Measurements from ENCODE around the gene ELP1.
"Not testable (repeated sequence)": the region's sequence is repeated elsewhere in the genome, so short reads cannot be mapped to it uniquely, and the experiment has no call there.

The ELP1 gene, protein sequence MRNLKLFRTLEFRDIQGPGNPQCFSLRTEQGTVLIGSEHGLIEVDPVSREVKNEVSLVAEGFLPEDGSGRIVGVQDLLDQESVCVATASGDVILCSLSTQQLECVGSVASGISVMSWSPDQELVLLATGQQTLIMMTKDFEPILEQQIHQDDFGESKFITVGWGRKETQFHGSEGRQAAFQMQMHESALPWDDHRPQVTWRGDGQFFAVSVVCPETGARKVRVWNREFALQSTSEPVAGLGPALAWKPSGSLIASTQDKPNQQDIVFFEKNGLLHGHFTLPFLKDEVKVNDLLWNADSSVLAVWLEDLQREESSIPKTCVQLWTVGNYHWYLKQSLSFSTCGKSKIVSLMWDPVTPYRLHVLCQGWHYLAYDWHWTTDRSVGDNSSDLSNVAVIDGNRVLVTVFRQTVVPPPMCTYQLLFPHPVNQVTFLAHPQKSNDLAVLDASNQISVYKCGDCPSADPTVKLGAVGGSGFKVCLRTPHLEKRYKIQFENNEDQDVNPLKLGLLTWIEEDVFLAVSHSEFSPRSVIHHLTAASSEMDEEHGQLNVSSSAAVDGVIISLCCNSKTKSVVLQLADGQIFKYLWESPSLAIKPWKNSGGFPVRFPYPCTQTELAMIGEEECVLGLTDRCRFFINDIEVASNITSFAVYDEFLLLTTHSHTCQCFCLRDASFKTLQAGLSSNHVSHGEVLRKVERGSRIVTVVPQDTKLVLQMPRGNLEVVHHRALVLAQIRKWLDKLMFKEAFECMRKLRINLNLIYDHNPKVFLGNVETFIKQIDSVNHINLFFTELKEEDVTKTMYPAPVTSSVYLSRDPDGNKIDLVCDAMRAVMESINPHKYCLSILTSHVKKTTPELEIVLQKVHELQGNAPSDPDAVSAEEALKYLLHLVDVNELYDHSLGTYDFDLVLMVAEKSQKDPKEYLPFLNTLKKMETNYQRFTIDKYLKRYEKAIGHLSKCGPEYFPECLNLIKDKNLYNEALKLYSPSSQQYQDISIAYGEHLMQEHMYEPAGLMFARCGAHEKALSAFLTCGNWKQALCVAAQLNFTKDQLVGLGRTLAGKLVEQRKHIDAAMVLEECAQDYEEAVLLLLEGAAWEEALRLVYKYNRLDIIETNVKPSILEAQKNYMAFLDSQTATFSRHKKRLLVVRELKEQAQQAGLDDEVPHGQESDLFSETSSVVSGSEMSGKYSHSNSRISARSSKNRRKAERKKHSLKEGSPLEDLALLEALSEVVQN (N-terminal part only)

DNA sequence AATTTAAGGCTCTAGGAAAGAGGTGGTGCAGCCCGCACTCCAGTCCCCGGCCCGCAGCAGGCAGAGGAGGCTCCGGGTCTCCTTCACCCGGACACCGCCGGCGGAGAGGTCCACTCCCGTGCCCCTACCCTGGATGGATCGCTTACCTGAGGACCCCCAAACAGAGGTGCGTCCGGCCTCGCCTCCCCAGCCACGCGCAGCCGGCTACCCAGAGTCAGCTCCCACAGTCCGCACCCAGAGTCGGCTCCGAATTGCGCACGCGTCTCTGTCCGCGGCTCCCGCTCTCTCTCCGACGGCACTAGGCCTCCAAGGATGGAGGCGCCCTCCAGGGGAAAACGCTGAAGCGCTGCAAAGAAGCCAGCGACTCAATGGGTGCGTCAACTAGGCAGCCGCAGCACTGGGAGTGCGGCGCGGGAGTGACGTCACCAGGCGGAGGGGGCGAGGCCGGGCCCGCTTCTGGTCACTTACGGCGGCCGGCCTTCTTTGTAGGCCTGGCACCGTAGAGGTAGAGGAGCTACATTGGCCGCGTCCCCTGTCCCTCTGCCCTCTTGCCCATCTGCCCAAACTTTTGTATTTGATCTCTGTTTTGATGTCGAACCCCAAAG is at the start of gene ELP1:
Gene ELP1, minus strand, starts transcription at position 407 of the 605 bp plus-strand sequence. CDS start 2,978 bp downstream, outside the sequence.
- peak; percentile 82 to 98 (median 95) for DNase-seq
- intact Hi-C loops (cut with DNase I): loop anchor here (10.0 kb wide), 2 partner anchors 81 to 191 kb away; partner anchors contain the start of gene CTNNAL1

DNA sequence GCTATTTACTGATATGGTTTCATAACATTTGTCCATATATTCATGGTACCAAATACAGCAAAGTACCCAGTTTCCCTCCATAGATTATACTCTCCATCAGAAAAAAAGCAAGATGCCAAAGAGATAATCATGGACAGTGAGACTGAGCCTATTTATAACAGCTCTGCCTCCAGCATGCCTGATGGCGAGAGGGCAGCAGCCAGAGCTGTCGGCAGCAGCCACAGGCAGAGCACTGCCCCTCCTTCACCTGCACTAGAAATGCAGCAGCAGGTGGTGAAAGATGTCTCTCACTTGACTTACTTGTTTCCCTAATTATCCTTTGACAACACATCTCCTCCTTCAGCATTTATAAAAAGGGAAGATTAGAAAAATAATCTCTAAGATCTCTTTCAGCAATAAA is 47.0 kb upstream of the ELP1 start:
- intact Hi-C loops (cut with DNase I): no loop called here
- DNase-seq: no peak

DNA sequence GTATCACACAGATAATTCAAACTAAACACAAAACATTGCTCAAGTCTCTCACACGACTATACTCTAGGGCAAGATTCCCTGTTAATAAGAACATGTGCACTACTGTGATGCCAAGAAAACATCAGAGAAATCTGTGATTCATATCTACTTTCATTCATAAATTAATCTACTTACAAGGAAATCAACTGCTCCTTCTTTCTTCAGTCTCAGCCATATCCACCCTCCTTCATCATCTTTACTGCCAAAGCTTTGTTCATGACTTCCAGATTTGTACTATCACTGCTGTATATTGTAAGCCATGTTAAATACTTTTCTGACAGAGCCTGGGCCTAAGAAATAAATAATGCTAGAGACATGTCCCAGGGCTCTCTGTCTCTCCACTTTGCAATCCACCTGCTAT is 44.3 kb upstream of the ELP1 start:
- no peak for DNase-seq
- intact Hi-C loops (cut with DNase I): no loop called here

DNA sequence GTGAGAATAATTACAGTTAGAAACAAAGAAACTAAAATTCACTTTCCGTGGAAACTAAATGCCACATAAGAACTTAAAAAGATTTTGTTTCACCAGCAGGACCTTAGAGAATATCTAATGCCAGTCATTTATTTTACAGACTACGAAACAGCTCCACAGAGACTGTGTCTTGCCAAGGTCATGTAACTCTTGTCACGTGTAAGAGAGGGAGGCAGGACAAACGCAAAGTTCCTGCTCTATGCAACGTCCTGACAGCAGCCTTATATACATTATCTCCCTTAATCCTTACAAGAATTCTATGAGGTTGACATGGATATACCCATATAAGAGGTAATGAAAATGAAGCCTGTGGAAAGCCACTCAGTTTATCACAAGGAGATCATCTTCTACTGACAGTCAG is 40.0 kb upstream of the ELP1 start:
- no peak for DNase-seq
- intact Hi-C loops (cut with DNase I): no loop called here

DNA sequence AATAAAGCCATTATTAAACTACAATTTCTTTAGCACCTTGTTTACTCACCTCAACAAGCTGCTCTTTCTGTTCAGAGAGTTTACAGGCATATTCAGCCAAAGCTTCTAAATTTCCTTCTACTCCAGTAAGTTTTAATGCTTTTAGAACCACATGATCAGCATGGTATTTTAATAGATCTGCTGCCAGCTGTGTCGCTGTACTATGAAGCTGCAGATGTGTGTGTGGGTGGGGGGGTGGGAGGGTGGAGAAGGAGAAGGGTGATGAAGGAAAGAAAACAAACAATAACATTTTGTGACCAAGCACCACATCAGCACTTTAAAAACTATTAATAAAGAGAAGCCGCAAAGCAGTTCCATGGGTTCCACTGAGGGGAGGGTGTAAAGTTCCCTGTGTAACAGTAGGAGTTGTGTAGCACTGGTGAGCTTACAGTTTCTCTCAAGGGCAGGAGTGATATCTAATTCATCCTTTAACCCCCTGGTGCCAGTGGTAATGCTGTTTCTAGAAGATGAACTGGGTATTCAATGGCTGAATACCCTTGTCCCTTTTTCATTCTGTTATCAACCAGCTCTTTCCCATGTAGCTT is 38.8 kb upstream of the ELP1 start:
- intact Hi-C loops (cut with DNase I): no loop called here
- DNase-seq: no peak

DNA sequence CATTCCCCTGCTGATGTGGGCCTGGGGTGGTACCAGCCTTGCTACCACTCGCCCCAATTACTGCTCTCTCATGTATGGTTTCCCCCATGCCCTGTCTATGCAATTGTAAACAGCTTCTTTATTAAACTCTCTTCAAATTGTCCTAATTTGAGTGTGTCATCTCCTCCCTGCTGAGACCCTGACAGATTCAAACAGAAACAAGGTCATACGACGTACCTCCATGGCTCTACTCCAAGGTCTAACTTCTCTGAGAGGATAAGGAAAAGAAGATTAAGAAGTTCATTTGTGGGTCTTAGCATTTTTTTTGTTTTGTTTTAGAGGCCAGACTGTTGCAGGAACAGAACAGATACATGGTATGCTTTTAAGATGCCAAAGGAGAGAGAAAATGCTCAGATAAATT is 38.3 kb upstream of the ELP1 start:
- intact Hi-C loops (cut with DNase I): no loop called here
- DNase-seq: no peak

DNA sequence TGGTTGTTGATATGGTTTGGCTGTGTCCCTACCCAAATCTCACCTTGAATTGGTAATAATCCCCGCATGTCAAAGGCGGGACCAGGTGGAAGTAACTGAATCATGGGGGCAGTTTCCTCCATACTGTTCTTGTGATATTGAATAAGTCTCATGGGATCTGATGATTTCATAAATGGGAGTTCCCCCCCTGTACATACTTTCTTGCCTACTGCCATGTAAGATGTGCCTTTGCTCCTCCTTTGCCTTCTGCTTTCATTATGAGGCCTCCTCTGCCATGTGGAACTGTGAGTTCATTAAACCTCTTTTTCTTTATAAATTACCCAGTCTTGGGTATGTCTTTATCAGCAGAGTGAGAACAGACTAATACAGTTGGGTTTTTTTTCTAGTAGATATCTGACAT is 37.5 kb upstream of the ELP1 start:
- intact Hi-C loops (cut with DNase I); DNase-seq: not testable (repeated sequence)

DNA sequence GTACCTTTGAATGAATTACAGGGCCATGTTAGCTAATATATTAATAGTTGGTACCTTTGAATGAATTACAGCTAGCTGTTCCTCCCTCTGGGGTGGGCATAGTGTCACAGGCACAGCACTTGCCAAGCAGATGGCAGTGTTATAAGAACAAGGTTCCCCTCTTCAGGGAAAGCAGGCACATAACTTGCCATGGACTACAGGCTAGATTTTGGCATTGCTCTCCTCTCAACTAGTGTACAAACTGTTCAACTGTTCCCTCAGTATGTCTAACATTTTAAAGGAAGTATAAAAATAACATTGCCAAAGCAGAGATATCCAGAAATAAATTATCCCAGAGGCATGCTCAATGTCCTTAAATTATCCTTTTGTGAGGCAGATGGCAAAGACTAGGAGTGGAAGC is 34.0 kb upstream of the ELP1 start:
- intact Hi-C loops (cut with DNase I): no loop called here
- DNase-seq: no peak

DNA sequence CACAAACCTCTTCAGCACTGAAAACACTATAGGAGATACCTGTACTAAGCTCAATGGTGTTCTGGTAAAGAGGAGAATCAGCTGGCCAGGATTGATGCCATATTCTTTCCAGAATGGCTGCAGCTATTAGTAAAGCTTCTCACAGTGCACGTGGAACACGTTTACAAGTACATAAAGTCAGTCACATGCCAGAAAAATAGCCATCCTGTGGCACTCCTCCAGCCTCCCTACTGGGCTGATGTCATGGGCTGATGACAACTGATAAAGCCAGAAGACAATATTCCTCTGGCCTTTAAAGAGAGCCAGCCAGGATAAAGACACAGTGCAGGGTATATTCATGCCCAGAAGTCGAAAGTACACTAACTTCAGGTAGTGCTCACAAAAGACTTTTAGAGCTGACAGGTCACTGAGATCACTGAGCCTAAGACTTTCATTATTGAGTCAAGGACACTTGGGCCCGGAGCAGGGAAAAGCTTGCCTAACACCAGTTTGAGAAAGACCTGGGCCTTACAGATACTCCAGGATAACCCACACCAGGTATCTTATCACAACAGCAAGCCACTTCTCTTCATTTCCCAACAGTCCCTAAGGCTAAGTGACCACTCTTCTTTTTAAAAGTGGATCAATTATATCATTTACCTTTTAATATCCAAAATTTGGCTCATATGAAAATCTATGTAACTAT is 29.7 kb upstream of the ELP1 start:
- intact Hi-C loops (cut with DNase I): no loop called here
- DNase-seq: no peak

DNA sequence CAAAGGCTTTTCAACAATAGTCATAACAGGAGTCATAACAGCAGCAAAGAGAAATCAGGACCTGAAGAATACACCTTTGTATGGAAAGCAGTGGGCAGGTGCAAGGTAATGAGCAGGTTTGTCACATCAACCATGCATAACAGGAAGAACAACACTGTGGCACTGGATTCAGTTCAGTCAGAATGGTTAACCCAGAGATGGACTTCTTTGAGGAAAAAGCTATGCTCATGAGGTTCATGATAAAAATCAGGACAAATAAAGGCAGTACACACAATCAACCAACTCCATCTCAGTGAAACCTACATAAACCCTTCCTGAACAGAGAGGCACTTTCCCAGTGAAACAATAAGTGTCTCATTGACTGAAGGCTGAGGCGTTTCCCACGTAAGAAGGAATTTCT is 27.2 kb upstream of the ELP1 start:
- DNase-seq: no peak
- intact Hi-C loops (cut with DNase I): no loop called here

DNA sequence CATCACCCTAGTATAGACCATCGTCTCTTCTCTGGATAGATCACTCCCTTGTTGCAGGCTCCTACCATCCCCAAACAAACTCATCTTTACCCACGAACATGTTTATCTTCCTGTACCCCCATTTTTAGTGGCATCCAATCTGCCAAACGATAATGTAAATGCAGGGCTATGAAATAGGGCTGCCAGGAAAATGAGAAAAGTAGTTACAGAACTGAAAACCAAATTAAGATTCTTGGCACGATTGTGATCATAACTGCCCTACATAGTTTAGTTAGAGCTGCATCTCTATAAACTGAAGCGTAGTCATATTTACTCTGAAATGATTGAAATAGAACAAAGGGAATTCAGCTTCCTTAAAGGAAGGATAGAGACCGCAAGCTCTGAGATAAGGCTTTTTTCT is 26.4 kb upstream of the ELP1 start:
- no peak for DNase-seq
- intact Hi-C loops (cut with DNase I): no loop called here

DNA sequence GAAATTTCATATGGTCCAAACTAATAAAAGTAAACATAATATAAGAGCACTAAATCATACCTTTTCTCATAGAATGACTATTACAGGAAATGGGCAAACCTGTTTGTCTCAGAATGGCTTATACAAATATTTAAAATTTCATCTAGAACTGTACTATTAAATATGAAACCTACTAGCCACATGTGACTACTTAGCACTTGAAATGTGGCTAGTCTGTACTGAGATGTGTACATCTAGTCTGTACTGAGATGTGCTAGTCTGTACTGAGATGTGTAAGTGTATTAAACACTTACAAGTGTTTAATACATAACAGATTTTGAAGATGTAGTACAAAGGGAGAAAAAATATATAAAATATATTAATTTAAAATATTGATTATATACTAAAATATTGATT is 22.7 kb upstream of the ELP1 start:
- DNase-seq: no peak
- intact Hi-C loops (cut with DNase I): no loop called here

DNA sequence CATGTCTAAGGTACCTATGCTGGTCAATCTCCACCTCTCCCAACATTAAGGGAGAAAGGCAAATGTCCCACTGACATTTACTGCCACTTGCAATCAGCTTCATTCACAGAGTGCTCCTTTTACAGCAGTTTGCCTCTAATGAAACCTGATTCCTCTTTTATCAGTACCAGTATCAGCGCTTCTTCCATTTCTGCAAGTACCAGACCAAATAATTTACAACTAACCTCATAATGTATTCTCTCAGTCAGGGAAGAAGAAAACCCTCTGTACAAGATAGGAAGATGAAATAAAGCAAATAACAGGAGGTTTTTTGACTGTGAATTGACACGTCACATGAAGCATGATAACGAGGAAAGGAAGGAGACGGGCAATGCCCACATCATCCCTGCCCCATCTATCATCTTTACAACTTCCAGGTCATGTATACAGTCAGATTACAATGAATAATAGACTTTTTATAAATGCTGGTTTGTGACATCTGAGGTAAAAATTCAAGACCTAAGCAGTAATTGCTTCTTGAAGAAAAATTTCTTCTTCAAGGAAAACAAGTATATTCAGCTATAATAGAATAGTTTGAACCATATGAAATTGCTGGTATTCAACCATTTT is 22.2 kb upstream of the ELP1 start:
- no peak for DNase-seq
- intact Hi-C loops (cut with DNase I): no loop called here

DNA sequence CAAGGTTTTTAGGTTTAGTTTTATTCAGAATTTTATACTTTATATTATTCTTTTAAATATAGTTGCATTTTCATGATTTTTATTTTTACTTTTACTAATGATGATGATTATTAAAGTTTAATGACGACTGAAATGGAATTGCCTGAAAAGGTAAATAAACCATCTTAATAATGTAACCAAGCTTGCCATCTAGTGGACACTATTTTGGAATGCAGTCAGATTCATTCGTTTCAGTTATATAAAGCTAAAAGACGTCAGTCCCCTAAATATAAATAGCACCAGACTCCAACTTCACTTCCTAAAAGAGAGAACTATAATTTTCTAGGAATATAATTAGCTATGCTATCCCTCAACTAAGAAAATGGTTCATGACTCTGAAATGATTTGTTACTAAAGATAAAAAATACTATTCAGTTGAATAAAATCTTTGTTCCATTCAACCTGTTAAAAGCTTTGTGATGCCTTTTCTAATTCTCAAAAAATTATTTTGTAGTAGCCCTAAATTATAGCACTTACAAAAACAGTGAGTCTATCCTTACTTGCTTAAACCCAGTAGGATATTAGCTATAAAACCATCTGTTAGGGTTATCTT is 20.2 kb upstream of the ELP1 start:
- intact Hi-C loops (cut with DNase I): no loop called here
- DNase-seq: peak in 1 of 42 donors; percentile 27

DNA sequence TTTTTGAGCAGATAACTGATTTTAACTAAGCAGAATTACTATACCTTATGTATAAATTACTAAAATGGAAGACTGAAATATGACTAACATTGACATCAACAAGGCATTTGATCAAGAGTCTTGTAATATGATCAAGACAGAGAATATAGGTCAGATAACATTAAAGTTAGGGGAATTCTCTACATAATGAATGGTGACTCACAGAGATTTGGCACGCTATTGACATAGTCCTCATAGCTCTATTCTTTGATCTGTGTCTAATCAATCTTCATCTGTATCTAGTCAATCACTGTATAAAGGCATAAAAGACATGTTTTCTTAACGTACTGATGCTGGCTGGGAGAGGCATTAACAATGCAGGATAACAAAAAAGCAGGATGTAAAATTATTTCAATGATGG is 17.7 kb upstream of the ELP1 start:
- no peak for DNase-seq
- intact Hi-C loops (cut with DNase I): no loop called here

DNA sequence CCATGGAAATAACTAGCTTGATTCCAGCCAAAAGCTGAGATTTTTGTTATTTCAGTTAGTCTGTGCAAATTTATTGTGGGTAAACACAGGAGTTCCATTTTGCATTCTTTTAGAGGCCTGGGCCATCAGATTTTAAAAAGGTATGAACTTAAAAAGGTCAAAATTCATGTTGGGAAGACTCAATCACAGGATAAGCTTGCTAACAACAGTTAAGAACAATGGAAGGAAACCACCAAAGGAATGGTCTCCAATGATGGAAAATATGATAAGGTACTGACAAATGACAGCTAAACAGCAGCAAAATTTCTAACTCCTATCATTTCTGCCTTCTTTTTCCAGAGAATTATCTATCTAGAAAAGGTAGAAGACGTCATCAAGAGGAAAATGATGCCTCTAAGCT is 16.2 kb upstream of the ELP1 start:
- intact Hi-C loops (cut with DNase I): no loop called here

DNA sequence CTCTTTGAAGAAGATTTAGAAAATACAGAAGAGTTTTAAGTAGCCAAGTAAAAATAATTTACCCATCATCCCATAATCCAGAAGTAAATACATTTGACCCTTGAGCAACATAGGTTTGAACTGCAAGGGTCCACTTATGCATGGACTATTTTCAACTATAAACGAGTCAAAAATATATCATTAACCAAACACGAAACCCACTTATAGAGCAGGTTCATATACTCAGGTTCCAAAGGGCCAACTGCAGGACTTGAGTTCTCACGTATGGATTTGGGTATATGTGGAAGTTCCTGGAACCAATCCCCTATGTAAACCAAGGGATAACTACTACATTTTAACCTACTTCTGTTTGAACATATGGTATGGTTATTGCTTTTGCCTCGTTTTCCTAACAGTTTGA is 6.1 kb upstream of the ELP1 start:
- intact Hi-C loops (cut with DNase I): loop anchor here (10.0 kb wide), 2 partner anchors 75 to 185 kb away; partner anchors contain the start of gene CTNNAL1
- DNase-seq: no peak

More for the DNA sequence above, 16.2 kb upstream of the ELP1 start:
- no peak for DNase-seq

Data from head of caudate nucleus (tissue), 42 donors.